HL-60/S4 treated with phorbol 12-myristate 13-acetate at 8.2 ng/mL for 4 days and 3 days (cell line): Measurements from ENCODE around the gene SKAP2.

Source experiments
- in situ Hi-C: fragments of 300-500 bp; cut with MboI; formaldehyde crosslinking; loops from 2 replicates; pipeline ENCODE4 v1.15.0; 2022; ENCODE audit warnings: low sequenced_read_pairs

Gene SKAP2

DNA sequence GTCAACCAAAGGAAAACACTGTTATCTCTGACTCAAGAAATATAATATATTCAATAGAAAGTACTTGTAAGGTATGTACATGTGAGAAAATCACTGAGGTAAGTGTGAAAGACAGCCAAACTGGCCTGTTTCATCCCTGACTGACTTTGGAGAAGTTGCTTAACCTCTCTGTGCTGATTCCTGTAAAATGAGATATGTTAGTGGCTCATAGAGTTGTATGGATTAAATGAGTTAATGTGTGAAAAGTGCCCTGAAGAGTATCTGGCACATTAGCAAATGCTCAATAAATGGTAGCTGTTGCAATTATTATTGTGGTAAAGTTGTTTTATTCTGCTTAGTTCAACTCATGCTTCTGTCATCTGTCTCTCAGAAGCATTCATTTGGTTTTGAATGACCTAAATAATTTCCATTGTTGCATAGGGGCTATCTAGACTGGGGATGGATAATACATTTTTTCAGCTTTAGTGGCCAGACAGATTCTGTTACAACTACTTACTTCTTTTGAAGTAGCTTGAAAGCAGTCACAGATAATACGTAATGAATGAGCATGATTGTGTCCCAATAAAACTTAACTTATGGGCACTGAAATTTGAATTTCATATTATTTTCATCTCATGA lies 84.3 kb downstream of the SKAP2 start:
- in situ Hi-C loops = no loop called here

DNA sequence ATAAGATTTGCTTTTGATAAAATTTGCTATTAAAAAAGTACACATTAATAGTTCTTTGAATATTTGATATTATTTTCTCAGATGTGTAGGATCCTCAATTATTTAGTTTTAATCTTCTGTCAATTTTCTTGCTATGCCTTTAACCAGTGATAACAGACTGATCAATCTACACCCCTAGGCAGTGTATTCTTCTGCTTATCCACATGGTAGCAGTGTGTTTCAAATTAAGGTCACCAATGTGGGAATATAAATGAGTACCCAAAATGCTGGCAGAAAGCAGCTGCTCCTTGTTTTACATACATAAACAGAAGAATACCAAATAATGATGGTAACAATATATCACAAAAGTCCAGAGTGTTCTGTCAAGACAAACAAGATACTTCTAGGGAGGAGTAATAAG lies 87.0 kb downstream of the SKAP2 start:
- in situ Hi-C loops = no loop called here

DNA sequence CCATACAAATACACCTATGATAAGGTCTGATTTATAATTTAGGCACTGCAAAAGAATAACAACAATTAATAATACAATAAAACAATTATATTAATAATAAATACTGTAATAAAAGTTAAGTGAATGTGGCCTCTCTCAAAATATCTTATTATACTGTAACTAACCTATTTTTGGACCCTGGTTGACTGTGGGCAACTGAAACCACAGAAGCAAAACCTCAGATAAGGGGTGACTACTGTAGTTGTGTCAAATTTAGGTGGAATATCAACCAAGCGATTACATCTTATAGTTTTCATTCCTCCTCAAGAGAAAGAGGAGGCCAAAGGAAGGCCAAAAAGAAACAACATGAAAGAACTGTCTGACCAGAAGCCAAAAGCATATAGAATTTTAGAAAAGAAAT lies 103.9 kb downstream of the SKAP2 start:
- in situ Hi-C loops = no loop called here

DNA sequence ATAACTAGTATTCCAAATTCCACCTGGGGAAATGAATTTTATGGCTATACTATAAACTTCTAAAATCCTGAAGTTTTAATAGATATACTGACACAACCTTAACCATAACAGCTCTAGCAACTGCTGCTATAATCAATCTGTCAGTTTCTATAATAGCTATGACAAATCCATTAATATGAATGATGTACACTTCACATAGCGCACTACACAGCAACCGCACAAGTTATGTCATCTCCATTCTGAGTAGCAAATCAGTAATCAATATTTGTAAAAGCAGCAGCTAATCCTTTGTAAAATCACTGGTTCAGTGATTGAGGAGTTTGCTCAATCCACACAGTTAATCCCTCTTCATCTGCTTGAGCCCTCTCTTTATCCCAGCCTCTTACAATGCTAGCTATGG lies 105.3 kb downstream of the SKAP2 start:
- in situ Hi-C loops = no loop called here

DNA sequence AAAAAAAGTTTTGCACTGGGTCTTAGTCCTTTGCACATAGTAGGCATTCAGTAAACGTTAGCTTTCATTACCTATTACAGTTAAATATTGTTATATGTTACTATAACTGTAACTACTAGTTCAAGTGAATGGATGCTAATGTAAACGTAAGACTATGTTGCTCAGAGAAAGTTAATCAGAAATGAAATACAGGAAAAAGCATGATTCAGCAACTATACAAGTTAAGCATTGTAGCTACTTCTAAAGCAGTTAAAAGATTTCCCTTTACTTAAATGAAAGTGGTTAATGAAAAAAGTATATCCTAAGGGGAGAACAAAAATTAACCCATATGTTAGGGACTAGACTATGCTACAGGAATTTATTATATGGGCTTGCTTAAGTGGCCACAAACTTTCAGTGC lies 121.2 kb downstream of the SKAP2 start:
- in situ Hi-C loops = no loop called here

DNA sequence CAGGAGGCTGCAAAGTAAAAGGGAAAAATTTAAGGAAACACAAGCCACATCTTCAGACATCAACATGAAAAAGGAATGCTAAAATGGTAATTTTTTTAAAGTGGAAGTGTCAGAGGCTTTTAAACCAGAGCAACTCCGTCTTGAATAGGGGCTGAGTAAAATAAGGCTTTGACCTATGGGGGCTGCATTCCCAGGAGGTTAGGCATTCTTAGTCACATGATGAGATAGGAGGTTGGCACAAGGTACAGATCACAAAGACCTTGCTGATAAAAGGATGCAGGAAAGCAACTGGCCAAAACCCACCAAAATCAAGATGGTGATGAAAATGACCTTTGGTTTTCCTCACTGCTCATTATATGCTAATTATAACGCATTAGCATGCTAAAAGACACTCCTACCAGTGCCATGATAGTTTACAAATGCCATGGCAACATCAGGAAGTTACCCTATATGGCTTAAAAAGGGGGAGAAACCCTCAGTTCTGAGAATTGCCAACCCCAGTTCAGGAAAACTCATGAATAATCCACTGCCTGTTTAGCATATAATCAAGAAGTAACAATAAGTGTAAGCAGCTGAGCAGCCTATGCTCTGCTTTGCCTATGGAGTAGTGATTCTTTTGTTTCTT lies 128.3 kb downstream of the SKAP2 start:
- in situ Hi-C loops = no loop called here

DNA sequence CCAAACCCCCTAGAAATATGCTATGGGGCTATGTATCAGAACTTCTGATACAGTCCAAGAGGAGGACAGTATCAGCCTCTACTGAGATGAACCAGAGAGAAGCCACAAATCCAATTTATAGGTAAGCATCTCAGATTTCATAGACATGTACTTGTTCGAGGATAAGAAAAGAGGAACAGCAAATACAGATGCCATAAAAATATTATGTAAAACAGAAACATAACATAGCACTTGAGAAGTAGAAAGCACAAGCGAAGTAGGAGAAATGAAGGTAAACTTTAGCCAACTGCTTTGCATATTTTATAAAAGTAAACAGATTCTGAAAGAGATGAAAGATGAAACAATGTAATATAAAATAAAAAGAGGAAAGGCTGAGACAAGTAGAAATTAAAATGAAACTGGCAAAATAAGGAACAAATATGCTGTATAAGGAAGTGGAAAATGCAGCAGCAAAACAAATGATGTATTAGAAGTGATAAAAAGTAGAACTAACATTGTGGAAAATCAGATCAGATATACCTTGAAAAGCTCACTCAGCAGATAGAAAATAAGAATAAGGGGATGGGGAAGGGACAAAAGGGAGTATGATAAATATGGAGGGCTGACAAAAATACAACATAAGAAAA lies 135.1 kb downstream of the SKAP2 start:
- in situ Hi-C loops = no loop called here

DNA sequence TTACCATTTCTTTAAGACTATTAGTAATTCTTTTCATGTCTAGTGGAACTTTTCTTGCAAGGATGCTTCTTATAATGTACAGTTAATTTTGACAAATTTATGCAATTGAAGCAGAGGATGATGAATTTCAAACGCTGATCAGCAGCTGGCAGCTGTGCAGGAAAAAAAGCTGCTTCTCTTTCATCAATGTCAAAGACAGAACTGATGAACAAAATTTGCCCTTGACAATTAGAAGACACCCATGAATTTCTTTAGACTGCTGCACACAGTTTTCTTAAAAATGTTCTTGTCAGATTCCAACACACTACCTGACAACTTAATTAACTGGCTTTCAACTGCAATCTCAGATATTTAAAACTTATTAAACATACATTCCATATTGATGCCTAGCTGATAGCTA lies 138.3 kb downstream of the SKAP2 start:
- in situ Hi-C loops = no loop called here

DNA sequence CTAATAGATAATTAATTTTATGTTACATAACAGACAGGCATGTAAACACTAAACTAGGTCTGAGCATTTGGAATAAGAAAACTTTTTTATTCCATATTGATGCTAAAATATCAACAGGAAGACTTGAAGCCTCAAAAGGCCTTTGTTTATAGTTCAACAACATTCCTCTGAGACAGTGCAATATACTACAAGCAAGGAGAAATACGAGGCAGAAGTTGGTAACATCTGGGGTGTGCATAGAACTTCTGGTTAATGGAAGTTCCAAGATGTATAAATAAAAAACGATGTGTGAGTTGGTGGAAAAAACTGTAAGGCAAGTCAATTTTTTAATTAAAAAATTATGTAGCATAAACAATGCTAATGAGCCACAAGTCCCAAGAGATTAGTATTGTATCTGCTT lies 139.6 kb downstream of the SKAP2 start:
- in situ Hi-C loops = no loop called here

DNA sequence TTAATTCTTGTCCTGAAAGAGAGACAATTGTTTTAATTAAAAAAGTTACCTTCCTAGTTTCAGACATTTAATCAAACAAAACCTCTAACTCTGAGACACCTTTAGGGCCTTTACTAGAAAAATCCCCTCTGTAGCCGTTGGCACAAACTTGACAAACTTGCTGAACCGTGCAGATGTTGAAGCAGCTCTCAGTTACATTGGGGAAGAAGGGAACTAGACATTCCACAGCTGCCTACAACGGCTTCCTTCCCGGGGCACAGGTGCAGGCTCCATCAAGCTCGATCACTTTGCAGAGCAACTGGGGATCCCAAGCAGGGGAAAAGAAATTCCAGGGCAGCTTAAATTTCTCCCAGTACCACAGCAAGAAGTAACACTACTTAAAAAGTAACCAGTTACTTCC lies 141.3 kb downstream of the SKAP2 start:
- in situ Hi-C loops = no loop called here

DNA sequence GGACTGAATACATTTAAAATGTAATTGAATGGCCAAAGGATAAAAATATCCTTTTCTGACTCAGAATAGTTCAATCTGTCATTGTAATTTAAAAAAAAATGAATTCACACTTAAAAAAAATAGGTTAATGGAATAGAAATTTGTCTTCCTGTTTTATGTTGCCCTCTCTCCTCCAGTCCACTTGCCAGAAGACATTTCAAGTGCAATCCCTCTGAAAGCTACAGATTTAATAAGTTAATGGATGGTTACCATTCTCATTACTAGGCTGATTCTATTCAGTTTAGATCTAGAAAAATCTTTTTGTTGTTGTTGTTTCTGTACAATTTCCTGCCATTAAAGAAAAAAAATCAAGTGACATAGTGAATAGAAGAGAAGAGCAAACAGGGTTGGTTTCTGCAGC lies 142.9 kb downstream of the SKAP2 start:
- in situ Hi-C loops = no loop called here

DNA sequence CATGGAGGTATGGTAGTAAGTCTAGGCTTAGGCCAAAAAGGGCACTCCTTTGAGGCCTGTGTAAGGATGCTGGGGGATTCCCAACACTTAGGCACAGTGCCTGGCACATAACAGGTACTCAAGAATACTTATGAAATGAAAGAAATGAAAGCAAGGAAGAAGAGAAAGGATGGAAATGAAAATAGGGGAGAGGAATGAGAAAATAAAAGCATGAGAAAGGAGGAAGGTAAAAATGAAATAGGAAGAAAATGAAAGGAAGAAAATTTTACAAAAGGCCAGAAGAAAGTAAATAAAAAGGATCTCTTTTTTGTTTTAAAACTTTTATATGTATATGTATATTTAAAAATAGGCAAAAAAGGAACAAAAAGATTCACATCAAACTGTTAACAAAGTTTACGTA lies 146.3 kb downstream of the SKAP2 start:
- in situ Hi-C loops = no loop called here

DNA sequence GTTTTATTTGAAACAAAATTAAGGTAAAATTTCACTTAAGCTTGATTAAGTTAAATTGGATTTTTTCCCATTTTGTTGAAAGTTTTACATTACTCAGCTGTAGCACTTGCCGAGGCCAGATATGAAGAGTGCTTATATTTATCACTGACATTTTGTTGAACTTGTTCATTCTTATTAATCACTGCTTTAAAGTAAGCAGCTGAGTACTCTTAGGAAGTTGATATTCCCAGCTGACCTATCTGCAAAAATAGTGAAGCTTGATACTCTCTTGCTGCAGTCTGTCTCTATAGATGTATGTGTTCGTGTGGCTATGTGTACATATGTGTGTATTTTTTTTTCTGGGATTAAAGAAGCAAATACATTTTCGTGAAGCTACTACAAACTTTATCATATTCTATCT lies 150.0 kb downstream of the SKAP2 start:
- in situ Hi-C loops = no loop called here

DNA sequence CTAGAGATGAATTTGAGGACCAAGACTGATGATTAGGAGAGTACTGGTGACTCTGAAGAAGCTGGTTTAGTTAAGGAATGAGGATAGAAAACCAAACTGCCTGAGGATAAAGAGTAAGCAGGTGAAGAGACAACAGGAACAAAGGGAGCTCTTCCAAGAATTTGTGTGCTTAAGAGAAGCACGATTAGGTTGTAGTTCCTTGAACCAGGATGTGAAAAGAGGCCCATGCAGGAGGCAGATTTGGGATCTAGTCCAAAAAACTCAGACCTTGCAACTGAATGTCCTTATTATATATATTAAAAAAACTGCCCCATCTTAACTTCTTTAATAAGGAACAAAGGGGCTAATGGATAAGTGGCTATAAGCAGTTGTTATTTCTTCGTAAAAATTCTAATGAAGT lies 150.4 kb downstream of the SKAP2 start:
- in situ Hi-C loops = no loop called here

DNA sequence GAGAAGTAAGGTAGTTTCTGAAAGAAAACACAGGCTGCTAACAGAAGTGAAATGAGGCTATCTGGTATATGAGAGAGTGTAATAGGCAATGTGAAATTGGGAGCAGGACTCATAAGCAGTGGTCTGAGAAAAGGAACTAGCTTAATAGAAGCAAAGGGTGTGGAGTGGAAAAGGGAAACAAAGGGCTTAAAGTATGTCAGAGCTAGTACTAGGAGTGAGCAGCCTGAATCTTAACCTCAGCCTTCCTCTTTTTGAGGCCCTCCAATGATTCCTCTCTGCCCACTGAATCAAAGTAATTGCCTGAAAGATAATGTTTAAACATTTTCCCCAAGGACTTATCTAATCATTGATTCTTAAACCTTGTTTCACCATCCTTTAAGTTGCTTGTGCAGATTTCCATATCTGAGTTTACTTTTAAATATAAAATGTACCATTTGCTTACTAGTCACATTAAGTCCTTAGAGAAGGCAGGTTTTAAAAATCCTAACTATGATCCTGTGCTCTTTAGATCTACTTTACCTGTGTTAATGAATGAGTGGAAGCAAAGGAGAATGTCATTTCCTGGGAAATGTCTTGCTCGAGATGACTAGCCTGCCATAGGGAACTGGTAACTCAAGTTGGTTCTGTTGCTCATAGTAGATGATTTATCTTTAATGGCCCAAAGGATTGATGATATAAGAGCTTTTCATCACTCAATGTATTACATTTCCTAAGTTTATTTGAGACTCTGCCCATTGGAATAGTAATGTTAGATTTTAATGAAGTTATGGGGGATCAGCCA lies 155.0 kb downstream of the SKAP2 start:
- in situ Hi-C loops = no loop called here

DNA sequence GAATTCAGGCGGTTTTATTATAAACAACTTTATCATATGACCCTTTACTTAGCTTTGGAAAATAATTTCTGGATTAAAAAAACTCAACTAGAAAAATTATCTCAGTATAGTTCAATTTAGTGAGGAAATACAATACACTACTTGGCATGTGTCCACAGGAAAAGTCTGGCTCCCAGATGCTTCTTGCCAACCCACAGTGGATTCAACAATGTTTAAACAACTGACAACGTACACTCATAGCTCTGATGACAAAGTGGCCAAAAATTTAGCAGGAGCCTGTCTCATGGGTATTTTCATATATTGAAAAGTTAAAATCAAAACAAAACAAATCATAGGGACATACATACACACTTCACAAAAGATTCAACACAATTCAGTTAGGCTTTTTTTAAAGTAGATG lies 158.8 kb downstream of the SKAP2 start:
- in situ Hi-C loops = no loop called here

DNA sequence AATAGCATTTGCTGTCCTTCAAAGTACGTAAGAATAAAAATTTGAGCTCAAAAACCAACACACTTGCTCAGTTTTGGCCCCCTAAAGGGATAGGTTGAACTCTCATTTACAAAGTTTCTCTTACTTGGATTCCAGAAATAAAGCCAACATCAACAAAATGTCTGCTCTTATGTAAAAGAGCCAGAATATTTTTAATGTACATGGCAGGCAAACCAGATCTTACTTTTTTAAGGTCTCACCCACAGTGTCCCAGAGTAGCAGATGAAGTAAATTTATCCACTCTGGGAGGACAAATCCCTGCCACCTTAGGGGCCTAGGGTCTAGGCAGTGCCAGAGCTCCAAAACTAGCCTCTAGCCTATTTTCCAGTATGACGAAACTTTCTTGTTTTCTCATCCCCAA lies 159.6 kb downstream of the SKAP2 start:
- in situ Hi-C loops = no loop called here

DNA sequence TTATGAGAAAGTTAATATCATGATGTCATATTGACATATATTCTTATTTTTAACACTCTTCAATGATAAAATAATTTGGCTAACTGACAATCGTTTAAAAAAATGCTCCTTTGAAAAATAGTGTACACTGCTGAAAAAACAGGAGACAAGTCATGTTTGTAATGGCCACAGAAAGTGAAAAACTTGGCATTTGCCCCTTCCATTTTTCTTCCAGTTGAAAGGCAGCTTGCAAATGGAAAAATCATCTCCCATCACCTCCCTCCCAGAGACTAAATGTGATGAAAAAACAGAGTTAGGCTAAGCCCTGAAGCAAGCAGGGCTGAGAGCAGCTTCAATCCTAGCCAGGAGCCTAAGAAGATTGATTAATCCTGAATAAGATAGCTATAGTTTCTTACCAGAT lies 160.4 kb downstream of the SKAP2 start:
- in situ Hi-C loops = no loop called here

DNA sequence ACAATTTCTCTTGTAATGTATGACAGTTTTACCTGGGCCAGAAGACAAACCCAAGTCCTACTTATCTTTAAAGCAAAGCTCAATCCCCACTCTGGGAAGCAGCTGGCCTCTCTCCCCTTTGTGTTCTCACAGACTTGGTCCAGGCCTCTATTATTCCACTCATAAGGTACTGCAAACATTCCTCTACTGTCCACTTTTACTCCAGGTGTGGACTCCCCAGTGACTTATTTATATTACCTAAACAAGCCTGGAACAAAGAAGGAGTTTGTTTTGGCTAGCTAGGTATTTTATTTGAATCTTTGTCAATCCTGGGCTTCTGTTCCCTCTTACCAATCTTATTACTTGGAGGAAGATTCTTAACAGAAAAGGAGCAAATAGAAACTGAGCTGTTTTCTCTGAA lies 163.5 kb downstream of the SKAP2 start:
- in situ Hi-C loops = no loop called here

DNA sequence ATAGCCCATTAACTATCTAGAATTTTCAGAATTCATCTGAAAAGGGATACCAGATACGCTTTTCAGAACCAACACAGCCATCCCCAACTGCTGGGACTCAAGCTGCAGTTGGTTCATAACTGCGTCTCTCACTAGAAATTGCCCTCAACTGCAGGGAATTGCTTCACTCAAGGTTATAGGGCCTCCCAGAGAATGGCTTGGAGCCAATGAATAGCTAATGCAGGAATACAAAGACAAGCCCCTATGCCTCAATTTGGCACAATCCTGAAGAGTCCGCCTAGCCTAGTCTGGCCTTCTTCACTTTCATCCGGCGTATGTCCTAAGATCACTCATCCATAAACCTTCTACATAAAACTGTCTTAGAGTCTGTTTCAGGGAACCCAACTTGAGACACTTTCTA lies 164.0 kb downstream of the SKAP2 start:
- in situ Hi-C loops = no loop called here

DNA sequence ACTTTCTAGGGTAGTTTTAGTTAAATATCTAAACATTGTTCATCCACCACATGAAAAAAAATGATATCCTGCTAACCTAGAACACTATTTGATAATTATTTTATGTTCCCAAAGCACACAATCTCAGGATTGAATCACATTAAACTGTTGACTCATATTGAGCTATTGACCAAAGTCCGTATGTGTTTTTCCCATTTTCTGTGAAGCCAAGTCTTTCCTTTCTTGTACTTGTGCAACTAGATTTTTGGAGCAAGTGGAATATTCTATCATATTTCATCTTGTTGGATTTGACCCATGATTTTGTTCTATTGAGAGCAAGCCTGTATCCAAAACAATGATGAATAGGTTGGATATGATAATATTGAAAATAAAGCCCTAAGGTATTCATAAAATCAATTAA lies 164.6 kb downstream of the SKAP2 start:
- in situ Hi-C loops = no loop called here

DNA sequence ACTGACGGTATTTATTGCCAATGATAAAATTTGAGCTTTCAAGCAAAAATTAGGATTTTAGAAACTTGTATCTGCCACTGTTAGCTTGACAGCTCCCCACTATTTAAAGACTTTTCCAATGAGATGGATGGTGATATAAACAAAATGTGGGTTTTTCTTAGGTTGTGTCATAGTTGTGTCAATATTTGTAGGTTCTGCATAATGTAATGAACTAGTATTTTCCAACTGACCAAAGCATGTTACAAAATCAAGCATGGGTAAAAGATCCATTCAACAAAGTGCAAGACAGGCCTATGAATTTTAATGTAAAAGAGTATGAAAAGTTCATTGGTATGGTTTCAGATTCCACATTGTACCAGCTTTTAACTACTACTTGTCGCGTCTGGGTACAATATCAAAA lies 165.6 kb downstream of the SKAP2 start:
- in situ Hi-C loops = no loop called here
